GM19351 (cell line): Measurements from ENCODE around the gene CHTF8.
"Not testable (repeated sequence)": the region's sequence is repeated elsewhere in the genome, so short reads cannot be mapped to it uniquely, and the experiment has no call there.

Experiments
- ATAC-seq: cut with Tn5 transposase; IDR thresholded peaks from one replicate; pipeline ENCODE4 v1.9.1; 2021; ENCODE audit warnings: mild to moderate bottlenecking, moderate library complexity; ENCODE audit not compliant: unreplicated experiment

CHTF8 gene, protein sequence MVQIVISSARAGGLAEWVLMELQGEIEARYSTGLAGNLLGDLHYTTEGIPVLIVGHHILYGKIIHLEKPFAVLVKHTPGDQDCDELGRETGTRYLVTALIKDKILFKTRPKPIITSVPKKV

GRCh38 chr16:69132424-69133252 is at the start of gene CHTF8, which contains the start of gene UTP4:
Gene CHTF8 (minus strand): TSS chr16:69132588. CDS start chr16:69121458, 11,130 bp downstream.
Gene UTP4 (plus strand): TSS chr16:69132649. CDS start chr16:69133460, 811 bp downstream.
- peak; percentile 86 for ATAC-seq

- ATAC-seq: no peak
These were observed 47.6 kb upstream of the CHTF8 start for GRCh38 chr16:69180011-69180338.

DNA sequence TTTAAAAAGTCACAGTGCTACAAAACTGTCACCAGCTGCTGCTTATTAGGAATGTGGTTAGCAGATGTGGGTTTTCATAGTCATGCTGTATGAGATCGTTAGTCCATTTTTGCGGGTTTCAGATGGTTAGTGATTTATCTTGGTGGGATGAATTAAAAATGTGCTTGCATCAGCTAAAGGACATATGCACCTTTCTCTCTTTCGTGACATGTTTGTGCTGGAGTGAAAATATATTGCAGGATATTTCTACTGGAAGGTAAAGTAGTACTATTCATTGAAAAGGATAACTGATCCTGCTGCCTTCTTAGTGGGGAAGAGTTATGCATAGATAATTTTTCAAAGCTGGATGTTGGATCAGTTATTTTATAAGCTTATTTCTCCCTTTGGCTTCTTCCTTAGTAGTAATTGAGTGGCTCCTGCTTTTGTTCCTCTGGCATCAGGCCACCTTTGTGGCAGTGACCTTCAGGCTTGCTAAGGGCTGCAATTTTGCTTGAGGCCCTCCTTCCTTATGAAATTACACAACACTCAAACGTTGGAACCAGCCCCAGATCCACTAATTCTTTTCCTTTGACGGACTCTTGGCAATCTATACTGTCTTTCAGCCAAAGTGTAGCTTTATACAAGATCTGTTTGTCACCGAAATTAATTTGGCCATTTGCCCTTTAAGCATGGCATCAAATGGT is 47.1 kb upstream of the CHTF8 start:
- ATAC-seq: no peak

GRCh38 chr16:69176033-69176800 is 43.8 kb upstream of the CHTF8 start:
- ATAC-seq: no peak

- ATAC-seq: no peak
These were observed 39.1 kb upstream of the CHTF8 start for GRCh38 chr16:69171325-69172084.

- no peak for ATAC-seq
These were observed 37.4 kb upstream of the CHTF8 start for GRCh38 chr16:69169607-69170352.

- no peak for ATAC-seq
These were observed 36.7 kb upstream of the CHTF8 start for GRCh38 chr16:69169051-69169450.

DNA sequence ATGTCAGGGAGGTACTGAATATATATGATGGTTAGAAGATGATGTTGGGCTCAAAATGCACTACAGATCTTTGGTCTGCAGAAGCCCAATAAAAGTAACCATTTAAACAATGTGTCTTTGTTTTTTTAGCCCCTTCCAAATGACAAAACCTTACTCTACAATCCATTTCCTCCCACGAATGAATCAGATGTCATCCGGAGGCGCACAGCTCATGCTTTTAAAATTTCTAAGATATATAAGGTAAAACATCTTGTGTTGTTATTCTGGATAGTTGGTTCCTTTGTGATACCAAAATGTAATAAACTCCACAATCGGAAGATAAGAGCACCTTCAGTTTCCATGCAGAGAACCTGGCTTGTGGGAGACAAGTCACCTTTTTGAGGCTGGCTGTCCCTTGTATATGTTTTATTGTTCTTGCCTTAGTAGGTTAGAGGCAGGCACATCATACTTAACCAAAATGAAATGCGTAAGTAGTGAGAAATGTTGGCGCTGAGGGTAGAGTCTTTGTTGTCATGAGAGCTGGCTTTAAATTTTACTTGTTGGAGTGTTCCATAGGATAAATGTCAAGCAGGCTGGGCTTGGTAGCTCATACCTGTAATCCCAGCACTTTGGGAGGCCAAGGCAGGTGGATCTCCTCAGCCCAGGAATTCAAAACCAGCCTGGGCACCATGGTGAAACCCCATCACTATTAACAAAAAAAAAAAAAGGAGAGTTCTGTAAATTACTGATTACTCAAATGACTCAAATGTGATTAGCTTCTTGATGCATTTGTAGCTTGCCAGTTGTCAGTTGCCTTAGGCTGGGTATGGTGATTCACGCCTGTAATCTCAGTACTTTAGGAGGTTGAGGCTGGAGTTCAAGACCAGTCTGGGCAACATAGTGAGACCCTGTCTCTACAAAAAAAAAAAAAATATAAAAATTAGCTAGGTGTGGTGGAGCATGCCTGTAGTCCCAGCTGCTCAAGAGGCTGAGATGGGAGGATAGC is 34.9 kb upstream of the CHTF8 start:
- ATAC-seq: no peak

GRCh38 chr16:69166221-69166833 is 33.9 kb upstream of the CHTF8 start:
- ATAC-seq: no peak

- no peak for ATAC-seq
These were observed 33.2 kb upstream of the CHTF8 start for GRCh38 chr16:69165584-69165983.

GRCh38 chr16:69160192-69160591 is 27.8 kb upstream of the CHTF8 start:
- ATAC-seq: no peak

DNA sequence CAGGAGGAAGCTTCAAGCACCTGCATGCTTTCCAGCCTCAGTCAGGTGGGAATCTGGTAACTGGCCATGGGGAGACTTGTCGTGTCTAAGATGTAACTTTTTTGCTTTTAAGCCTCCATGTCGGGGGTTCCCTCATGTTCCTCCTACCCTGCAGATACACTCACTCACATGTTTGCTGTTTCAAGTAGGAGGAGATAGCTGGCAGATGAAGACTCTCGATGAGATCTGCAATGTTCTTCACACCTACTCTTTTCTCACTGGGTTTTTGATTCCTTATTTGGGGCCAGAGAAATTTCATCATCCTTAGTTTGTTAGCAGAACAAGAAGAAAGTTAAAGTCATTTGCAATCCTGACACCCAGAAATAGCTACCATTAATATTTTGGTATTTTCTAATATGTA is 24.8 kb upstream of the CHTF8 start:
- no peak for ATAC-seq

DNA sequence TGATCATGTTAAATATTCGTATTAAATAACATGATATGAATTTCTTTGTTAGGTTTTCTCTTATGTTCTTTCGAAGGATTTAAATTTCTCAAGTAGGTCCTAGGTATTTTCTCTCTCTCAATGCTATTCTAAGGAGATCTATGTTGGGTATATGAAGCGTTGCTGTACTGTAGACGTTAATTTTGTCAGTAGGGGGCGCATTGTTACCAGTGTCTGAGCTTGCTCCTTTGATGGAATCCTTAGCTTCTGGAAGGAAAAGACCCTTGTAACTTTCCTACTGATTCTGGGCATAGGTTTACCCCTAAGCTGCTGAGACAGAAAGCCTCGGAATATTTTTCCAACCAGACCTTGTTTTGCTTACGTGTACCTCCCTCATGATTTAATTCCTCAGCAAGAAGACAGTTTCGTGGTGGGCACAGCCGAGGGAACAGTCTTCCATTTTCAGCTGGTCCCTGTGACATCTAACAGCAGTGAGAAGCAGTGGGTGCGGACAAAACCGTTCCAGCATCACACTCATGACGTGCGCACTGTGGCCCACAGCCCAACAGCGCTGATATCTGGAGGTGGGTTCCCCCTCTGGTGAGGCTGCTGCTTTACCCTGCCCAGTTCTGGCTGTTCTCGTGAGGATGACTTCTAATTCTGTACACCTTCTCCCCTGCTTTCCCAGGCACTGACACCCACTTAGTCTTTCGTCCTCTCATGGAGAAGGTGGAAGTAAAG is 17.9 kb upstream of the CHTF8 start:
- ATAC-seq: no peak

DNA sequence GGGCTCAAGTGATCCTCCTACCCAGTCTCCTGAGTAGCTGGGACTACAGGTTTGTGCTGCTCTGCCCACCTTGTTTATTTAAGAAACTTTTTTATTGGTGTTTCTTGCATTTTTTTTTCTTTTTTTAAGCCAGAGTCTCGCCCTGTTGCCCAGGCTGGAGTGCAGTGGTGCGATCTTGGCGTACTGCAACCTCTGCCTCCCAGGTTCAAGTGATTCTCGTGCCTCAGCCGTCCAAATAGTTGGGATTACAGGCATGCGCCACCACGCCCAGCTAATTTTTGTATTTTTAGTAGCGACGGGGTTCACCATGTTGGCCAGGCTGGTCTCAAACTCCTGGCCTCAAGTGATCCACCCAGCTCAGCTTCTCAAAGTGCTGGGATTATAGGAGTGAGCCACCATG is 17.2 kb upstream of the CHTF8 start:
- ATAC-seq: not testable (repeated sequence)

DNA sequence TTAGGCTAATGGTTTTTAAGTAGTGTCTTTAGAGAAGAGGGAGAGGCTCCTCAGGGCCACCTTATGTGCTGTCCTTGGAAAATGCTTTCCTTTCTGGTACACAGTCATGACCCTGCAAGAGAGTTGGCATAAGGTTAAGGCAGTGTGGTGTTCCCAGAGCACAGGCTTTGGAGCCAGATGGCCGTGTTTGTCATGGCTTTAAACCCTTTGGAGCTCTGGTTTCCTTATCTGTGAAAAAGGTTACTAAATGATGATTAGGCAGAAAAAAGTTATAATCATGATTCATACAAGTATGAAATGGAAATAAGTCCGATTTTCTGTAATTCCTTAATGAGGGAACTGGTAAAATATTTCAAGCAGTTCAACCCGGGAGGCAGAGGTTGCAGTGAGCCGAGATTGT is 13.3 kb upstream of the CHTF8 start:
- no peak for ATAC-seq

- no peak for ATAC-seq
These were observed 10.7 kb upstream of the CHTF8 start for GRCh38 chr16:69143116-69143515.

DNA sequence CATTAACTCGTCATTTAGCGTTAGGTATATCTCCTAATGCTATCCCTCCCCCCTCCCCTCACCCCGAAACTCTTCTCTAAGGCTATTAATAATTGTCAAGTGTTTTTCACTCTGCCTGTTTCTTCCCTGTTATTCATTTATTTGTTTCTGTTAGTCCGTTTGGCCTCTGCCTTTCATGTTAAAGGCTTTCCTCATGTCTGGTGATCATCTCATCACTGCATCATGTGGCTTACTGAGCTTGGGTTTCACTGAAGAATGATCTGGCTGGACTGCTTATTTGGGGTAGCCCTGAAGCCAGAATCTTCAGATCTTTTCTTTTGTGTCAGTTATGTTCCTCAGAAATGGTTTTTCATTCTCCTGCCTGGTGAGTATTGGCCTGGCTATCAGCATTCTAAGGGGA is 9.5 kb upstream of the CHTF8 start:
- no peak for ATAC-seq

DNA sequence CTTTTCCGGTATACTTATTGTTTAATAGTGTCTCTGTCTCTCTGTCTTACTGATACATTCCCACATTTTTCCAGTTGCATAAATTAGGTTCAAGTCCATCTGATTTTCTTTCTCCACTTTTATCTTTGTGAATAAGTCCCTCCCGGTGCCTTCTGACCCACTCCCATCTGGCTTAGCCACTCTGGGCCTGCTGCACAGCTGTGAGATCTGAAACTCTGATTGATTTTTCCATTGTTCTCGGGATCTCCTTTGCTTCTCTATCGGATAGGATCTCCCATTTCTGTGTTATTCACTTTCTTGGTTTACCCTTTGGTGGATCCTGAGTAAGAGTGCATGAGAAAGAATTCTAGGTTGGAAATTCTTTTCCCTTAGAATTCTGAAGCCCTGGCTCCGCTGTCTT is 8.6 kb upstream of the CHTF8 start:
- ATAC-seq: no peak
